Hepatocyte (in vitro differentiated cells): ENCODE results near the gene PIK3C2G. TPM values are rescaled to one million over a fixed set of nuclear protein-coding genes. Genes with fewer than 3 reads are reported as not detected.

Experiments used
- DNase-seq: peaks from one replicate; pipeline ENCODE4 v3.0.0-alpha.2; 2016; ENCODE audit warnings: low spot score
- H2AFZ ChIP-seq: fragments of 200-600 bp; sonication (generic); 2 replicates; pipeline ENCODE4 v1.6.0; 2016; ENCODE audit warnings: antibody characterized with exemption, mild to moderate bottlenecking
- H3K27ac ChIP-seq: fragments of 200-600 bp; sonication (generic); 2 replicates; pipeline ENCODE4 v1.5.1; 2016; ENCODE audit warnings: mild to moderate bottlenecking
- H3K27me3 ChIP-seq: fragments of 200-600 bp; sonication (generic); 2 replicates; pipeline ENCODE4 v1.6.1; 2016
- H3K36me3 ChIP-seq: fragments of 200-600 bp; sonication (generic); replicated peaks from 2 replicates; pipeline ENCODE4 v1.5.1; 2016; ENCODE audit warnings: low read depth; ENCODE audit not compliant: insufficient read depth
- H3K4me1 ChIP-seq: fragments of 200-600 bp; sonication (generic); 2 replicates; pipeline ENCODE4 v1.5.1; 2016; ENCODE audit warnings: mild to moderate bottlenecking, moderate library complexity; ENCODE audit not compliant: insufficient read depth
- H3K4me2 ChIP-seq: fragments of 200-600 bp; sonication (generic); 2 replicates; pipeline ENCODE4 v1.6.0; 2016
- H3K4me3 ChIP-seq: fragments of 200-600 bp; sonication (generic); 2 replicates; pipeline ENCODE4 v1.5.1; 2016; ENCODE audit warnings: mild to moderate bottlenecking
- H3K79me2 ChIP-seq: fragments of 200-600 bp; sonication (generic); 2 replicates; pipeline ENCODE4 v1.6.0; 2017; ENCODE audit warnings: mild to moderate bottlenecking
- H3K9me2 ChIP-seq: fragments of 200-600 bp; sonication (generic); replicated peaks from 2 replicates; pipeline ENCODE4 v1.6.0; 2017; ENCODE audit warnings: mild to moderate bottlenecking; ENCODE audit not compliant: insufficient read depth
- H3K9me3 ChIP-seq: fragments of 200-600 bp; sonication (generic); 2 replicates; pipeline ENCODE4 v1.5.1; 2016; ENCODE audit warnings: low read depth, mild to moderate bottlenecking
- H4K20me1 ChIP-seq: fragments of 200-600 bp; sonication (generic); 2 replicates; pipeline ENCODE4 v1.6.0; 2016; ENCODE audit warnings: mild to moderate bottlenecking; ENCODE audit not compliant: insufficient read depth, poor library complexity, severe bottlenecking
- EZH2 ChIP-seq: fragments of 200-600 bp; sonication (generic); IDR thresholded peaks from 2 replicates; pipeline ENCODE4 v1.6.1; 2016; ENCODE audit warnings: antibody characterized with exemption, mild to moderate bottlenecking, borderline replicate concordance
- EZH2phosphoT487 ChIP-seq: fragments of 200-600 bp; sonication (generic); IDR thresholded peaks from one replicate; pipeline ENCODE4 v1.6.1; 2018; ENCODE audit warnings: antibody characterized with exemption, mild to moderate bottlenecking, low read depth, moderate library complexity; ENCODE audit not compliant: unreplicated experiment, severe bottlenecking
- WGBS: methylation state at CpG from one replicate; pipeline ENCODE4 v1.1.6; 2016; ENCODE audit warnings: low lambda C conversion rate; ENCODE audit errors: missing lambda C conversion rate; 5-methylcytosine and 5-hydroxymethylcytosine counted together
- polyA plus RNA-seq: library from polyadenylated mRNA; unstranded; fragments of >200 nt; fragmentation: Nextera tagmentation; extraction: Ambion mirVana; gene quantifications from 2 replicates; pipeline ENCODE4 v1.2.1, GENCODE V29; 2016
- total RNA-seq: library from RNA; depleted of rRNA; stranded (reverse); fragments of >200 nt; gene quantifications from 2 replicates; pipeline ENCODE4 v1.2.3, GENCODE V29; 2014
- TF ChIP-seq, protein P1 (sequence below): fragments of 200-600 bp; sonication (generic); IDR thresholded peaks from 2 replicates; pipeline ENCODE4 v1.5.1; 2016; ENCODE audit warnings: antibody characterized with exemption, mild to moderate bottlenecking; ENCODE audit not compliant: poor library complexity

Gene PIK3C2G
- total and polyA plus RNA-seq, 2 experiments from 2014 or later, result 3.5 to 6.7 TPM

DNA sequence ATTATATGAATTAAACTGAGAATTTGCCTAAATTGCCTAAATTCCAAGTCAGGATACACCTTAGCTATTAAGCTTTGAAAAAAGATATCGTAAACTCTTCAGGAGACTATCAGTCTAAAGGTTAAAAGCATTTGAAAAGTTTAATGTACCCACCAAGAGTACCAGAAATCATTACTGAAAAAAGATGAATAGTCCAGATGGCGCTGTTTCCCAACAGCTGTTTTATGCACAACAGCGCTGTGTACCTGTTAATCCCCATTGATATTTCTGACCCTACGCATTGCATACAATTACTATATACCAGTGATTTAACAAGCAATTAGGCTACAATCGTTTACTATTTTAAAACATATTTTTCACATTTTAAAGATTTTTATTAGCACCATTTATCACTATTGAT, 291.5 kb downstream of the PIK3C2G start:
- no peak overlapping the region for H2AFZ ChIP-seq

DNA sequence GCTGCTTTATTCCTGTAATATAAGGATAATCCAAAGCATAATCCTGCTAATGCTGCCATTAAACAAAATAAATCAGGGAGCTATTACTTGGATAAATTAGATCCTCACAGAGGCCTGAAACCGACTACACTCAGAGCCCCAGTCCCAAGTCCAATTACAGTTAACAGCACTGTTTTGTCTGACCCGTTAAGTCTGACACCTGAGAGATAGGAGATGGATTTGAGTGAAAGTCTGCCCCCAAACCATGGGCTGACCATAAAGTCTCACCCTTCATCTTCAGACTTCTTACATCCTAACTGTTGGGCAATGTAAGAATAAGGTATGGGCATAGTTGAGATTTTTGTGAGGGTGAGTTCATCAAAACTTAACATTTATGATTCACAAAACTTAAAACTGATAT, 294.8 kb downstream of the PIK3C2G start:
- no peak for TF ChIP-seq EZH2
- no peak for TF ChIP-seq EZH2phosphoT487
- TF ChIP-seq, protein P1, sequence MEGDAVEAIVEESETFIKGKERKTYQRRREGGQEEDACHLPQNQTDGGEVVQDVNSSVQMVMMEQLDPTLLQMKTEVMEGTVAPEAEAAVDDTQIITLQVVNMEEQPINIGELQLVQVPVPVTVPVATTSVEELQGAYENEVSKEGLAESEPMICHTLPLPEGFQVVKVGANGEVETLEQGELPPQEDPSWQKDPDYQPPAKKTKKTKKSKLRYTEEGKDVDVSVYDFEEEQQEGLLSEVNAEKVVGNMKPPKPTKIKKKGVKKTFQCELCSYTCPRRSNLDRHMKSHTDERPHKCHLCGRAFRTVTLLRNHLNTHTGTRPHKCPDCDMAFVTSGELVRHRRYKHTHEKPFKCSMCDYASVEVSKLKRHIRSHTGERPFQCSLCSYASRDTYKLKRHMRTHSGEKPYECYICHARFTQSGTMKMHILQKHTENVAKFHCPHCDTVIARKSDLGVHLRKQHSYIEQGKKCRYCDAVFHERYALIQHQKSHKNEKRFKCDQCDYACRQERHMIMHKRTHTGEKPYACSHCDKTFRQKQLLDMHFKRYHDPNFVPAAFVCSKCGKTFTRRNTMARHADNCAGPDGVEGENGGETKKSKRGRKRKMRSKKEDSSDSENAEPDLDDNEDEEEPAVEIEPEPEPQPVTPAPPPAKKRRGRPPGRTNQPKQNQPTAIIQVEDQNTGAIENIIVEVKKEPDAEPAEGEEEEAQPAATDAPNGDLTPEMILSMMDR, result no peak
- peaks cover 8% of the 10 kb centered on the region for H3K4me1 ChIP-seq
- H3K79me2 ChIP-seq, result no peaks in the 10 kb centered on the region
- H3K36me3 ChIP-seq, result no peaks in the 10 kb centered on the region
- no peaks in the 10 kb centered on the region for H3K9me2 ChIP-seq
- no peaks in the 10 kb centered on the region for H4K20me1 ChIP-seq
- H3K4me3 ChIP-seq, result no peak overlapping the region
- no peak overlapping the region for H3K4me2 ChIP-seq
- H3K27ac ChIP-seq, result no peak overlapping the region
- DNase-seq, result no peak
- WGBS, result 48% methylated on average over 2 of the region's 2 CpGs
- H2AFZ ChIP-seq, result no peak overlapping the region
- H3K9me3 ChIP-seq, result no peaks in the 10 kb centered on the region
- H3K27me3 ChIP-seq, result no peaks in the 10 kb centered on the region

More for the DNA sequence above, 291.5 kb downstream of the PIK3C2G start:
- Histone ChIP-seq H3K4me2 (no peak overlapping the region), H3K27ac (no peak overlapping the region), H3K36me3 (no peaks in the 10 kb centered on the region), H3K9me3 (no peaks in the 10 kb centered on the region), H4K20me1 (no peaks in the 10 kb centered on the region), H3K27me3 (no peaks in the 10 kb centered on the region), H3K4me3 (no peak overlapping the region), H3K9me2 (no peaks in the 10 kb centered on the region), H3K79me2 (no peaks in the 10 kb centered on the region), H3K4me1 (peaks cover 8% of the 10 kb centered on the region)
- 86% methylated on average over 5 of the region's 5 CpGs for WGBS
- TF ChIP-seq EZH2 (no peak), EZH2phosphoT487 (no peak)
- TF ChIP-seq, protein P1, result no peak
- DNase-seq, result no peak

DNA sequence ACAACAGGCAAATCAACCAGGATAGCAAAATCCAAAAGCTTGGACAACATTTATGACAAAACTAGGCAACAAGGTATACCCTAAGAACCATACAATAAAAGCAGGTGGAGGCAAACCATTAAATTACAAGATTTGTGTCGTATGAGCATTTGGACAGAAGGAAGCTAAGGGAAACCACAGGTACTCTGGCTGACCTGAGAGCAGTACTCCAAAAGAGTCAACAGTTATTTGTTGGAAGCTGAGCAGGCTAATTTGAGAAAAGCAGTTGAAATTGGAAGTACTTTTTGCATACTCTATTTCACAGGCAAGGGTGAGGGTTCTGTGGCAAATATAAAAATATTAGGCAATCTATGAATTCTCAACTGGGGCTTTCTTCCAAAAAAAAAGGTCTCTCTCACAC, 297.9 kb downstream of the PIK3C2G start:
- WGBS, result 76% methylated on average over 1 of the region's 1 CpG
- H4K20me1 ChIP-seq, result no peaks in the 10 kb centered on the region
- H3K4me1 ChIP-seq, result peaks cover 8% of the 10 kb centered on the region
- H3K4me2 ChIP-seq, result no peak overlapping the region
- DNase-seq, result no peak
- no peak overlapping the region for H3K27ac ChIP-seq
- no peaks in the 10 kb centered on the region for H3K36me3 ChIP-seq
- H3K79me2 ChIP-seq, result no peaks in the 10 kb centered on the region
- no peaks in the 10 kb centered on the region for H3K9me3 ChIP-seq
- TF ChIP-seq EZH2 (no peak), EZH2phosphoT487 (no peak)
- TF ChIP-seq, protein P1, result no peak
- H3K4me3 ChIP-seq, result no peak overlapping the region
- H2AFZ ChIP-seq, result no peak overlapping the region
- no peaks in the 10 kb centered on the region for H3K27me3 ChIP-seq
- H3K9me2 ChIP-seq, result no peaks in the 10 kb centered on the region

DNA sequence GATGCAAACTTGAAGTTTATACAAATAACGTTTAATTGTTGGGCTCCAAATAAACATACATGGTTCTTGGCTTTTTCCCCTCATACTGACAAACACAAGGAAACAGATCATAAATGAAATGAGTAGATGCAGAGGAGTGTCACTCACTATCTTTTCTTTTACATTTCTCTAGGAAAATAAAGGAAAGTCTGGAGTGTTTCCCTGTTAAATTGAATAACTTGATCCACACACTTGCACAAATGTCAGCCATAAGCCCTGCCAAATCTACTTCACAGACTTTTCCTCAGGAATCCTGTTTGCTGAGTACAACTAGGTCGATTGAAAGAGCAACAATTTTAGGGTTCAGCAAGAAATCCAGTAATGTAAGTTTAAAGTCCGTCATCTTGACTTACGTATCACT, 301.2 kb downstream of the PIK3C2G start:
- Histone ChIP-seq H2AFZ (no peak overlapping the region), H3K27me3 (no peaks in the 10 kb centered on the region), H3K4me2 (no peak overlapping the region), H3K79me2 (no peaks in the 10 kb centered on the region), H3K4me3 (no peak overlapping the region), H3K27ac (no peak overlapping the region), H3K36me3 (no peaks in the 10 kb centered on the region), H3K9me3 (no peaks in the 10 kb centered on the region), H3K4me1 (no peaks in the 10 kb centered on the region), H4K20me1 (no peaks in the 10 kb centered on the region), H3K9me2 (no peaks in the 10 kb centered on the region)
- TF ChIP-seq EZH2 (no peak), EZH2phosphoT487 (no peak)
- TF ChIP-seq, protein P1, result no peak
- whole genome bisulfite sequencing, result 76% methylated on average over 4 of the region's 4 CpGs
- DNase-seq, result no peak
